GM21576 (cell line): Measurements from ENCODE around the gene FOXF2.

Source experiments
- ATAC-seq: cut with Tn5 transposase; IDR thresholded peaks from one replicate; pipeline ENCODE4 v1.9.1; 2021; ENCODE audit warnings: mild to moderate bottlenecking, moderate library complexity; ENCODE audit not compliant: unreplicated experiment

Gene FOXF2

GRCh38 chr6:1378065-1379016 is 11.0 kb upstream of the FOXF2 start:
- no peak for ATAC-seq

GRCh38 chr6:1379017-1379787 is 10.2 kb upstream of the FOXF2 start:
- ATAC-seq: no peak

- ATAC-seq: no peak
Measured at GRCh38 chr6:1379788-1380147, 9.6 kb upstream of the FOXF2 start.

DNA sequence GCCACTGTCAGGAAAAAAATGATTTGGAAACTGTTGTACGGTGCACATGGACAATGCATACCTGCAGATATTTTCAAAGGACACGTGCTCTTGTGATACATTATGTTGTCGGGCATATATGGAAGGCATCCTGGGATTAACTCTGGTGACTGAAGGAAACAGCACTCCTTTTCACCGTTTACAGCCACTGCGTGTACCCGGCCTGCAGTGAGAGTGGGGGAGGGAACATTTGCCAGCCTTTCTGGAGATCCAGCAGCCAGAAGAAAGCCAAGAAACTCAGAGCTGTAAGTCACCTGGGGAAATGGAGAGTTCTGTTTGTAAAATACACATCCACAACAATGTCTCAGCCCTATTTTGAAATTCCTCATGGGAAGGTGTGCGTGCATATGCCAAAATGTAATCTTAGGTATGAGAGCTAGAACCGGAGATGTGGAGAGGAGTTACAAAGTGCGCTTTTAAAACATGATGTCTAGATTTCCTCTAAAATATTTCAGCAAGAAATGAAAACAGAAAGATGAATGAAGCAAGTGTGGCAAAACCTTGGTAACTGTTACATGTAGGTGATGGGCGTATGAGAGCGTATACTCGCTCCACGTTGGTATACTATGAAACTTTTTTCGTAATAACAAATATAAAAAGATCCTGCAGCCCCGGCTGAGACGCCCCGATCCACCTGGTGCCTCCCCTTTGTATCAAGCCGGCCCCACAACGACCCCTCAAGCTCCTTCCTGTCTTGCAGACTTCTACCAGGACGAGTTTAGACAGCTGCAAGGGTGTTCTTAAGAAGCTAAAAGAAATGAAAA is 8.6 kb upstream of the FOXF2 start:
- no peak for ATAC-seq

DNA sequence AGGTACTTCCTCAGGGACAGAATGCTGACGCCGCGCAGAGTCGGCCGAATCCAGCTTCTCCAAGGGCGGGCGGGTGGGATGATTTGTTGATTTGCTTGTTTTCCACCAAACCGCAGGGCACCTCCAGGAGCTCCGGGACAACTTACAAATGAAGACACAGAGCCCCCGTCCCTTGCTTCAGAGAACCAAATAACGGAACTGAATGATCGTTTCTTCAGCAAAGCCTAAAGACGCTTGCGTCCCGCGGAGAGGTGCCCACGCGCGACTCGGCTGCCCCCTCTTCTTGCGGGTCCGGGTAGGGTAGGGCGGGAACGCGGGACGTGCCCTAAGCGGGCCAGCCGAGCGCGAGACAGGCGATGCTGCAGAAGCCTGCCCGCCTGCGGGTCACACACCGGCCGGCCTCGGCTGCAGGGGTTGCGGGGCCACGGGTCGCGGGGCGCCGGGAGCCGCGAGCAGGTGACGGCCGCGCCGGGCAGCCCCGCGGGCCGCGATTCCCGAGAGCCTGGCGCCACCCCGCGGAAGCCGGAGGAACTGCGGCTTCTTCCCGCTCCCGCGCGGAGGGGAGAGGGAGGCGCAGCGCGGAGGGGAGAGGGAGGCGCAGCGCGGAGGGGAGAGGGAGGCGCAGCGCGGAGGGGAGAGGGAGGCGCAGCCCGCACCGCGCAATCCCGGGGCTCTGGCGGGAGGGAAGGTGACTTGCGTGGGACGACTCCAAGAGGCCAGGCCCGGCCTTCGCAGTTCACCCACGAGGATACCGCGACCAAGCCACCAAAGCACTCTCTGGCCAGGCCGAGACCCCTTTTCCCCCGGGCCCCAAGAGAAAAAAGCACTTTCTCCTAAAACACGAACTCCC is 7.7 kb upstream of the FOXF2 start:
- no peak for ATAC-seq

GRCh38 chr6:1382331-1382882 is 7.0 kb upstream of the FOXF2 start:
- no peak for ATAC-seq

- no peak for ATAC-seq
Measured at GRCh38 chr6:1382883-1383728, 6.3 kb upstream of the FOXF2 start.

DNA sequence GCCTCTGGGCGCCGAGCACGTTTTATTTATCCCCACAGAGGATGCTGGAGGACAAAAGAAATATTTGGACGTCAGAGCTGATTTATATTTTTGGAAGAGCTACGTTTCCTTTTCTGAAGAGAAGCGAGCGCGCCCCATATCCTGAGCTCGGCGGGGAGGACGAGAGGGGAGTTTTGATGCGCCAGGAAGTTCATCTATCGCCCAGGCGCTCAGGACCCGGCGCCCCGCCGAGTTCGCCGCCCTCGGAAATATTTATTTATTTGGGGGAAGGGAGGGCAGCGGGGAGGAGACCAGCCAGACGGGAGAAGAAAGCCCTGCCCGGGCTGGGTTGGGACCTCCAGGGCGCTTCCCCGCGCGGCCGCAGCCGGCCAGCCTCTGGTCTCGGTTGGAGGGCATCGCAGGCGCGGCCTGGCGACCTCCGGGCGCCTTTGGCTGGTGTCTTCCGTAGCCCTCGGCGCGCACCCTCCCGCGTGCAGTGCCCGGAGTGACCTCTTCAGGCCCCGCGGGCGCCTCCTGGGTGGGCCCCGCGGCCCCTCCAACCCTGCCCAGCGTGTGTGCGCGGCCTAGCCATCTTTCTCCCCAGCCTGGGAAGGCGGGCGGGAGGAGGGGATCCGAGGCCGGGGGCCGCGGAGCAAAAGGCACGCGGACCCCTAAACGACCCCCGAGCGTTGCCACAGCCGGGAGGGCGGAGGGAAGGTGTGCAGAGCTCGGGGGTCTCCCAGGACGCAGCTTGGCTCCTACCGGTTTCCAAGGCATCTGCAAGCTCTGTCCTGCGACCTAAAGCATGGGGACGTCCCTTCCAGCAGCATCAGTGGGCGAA is 5.4 kb upstream of the FOXF2 start:
- ATAC-seq: no peak

- no peak for ATAC-seq
Measured at GRCh38 chr6:1384549-1385128, 4.7 kb upstream of the FOXF2 start.

- no peak for ATAC-seq
Measured at GRCh38 chr6:1385129-1386037, 4.0 kb upstream of the FOXF2 start.

GRCh38 chr6:1386038-1386709 is 3.2 kb upstream of the FOXF2 start:
- no peak for ATAC-seq

- ATAC-seq: no peak
Measured at GRCh38 chr6:1387538-1387875, 1.9 kb upstream of the FOXF2 start.

- no peak for ATAC-seq
Measured at GRCh38 chr6:1387876-1388629, 1.3 kb upstream of the FOXF2 start.

DNA sequence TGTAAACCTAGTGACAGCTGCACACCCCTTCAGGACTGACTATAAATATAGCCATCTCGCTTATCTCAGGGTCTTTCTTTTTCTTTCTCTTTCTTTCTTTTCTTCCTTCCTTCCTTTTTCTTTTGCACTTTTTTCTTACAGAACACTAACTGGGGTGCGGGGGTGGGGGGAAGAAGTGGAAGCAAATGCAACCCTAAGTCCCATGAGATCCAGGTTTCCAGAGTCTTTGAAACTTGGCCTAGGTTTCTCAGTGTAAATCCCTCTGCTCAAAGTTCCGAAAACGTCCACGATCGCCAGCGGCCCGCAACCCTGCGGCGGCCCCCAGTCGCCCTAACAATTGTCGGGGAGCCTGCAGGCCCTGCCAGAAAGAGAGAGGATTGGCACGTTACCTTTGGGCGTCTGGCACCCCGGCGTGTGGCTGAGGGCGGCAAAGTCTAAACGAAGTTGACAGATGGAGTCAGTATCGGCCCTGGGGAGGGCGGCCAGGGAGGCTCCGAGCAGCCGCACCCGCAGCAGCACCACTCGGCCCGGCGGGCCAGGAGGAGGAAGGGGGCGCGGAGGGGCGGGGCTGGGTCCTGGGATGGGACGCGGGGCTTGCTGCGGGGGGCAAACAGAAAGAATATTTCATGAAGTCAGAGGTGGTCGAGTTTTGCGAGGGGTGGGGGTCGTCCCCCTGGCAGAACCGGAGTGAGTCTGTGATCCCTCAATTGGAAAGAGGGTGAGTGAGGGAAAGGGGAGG is 577 bp upstream of the FOXF2 start:
- ATAC-seq: no peak
